H54 (cell line): ENCODE measurements around the gene UNC5A.

Experiments used
- DNase-seq: peaks from one replicate; pipeline ENCODE4 v3.0.0; 2011; ENCODE audit warnings: low spot score, mixed read lengths; ENCODE audit not compliant: insufficient read length
- FAIRE-seq: peaks from 3 replicates; lab custom pipeline; 2011; peaks lifted over from hg19 to GRCh38; lab: Jason Lieb, UNC
- POLR2A ChIP-seq: IDR thresholded peaks from 2 replicates; pipeline ENCODE4 v1.6.1; 2011; ENCODE audit warnings: low read depth, mild to moderate bottlenecking, low read length

The UNC5A gene

GRCh38 chr5:176857216-176857893 is 47.0 kb downstream of the UNC5A start:
- no peak for TF ChIP-seq POLR2A
- DNase-seq (no peak), FAIRE-seq (no peak)

GRCh38 chr5:176857894-176858273 is 47.5 kb downstream of the UNC5A start:
- no peak for FAIRE-seq
- no peak for TF ChIP-seq POLR2A

GRCh38 chr5:176859916-176860315 is 49.6 kb downstream of the UNC5A start:
- no peak for TF ChIP-seq POLR2A
- FAIRE-seq: no peak

More at GRCh38 chr5:176857894-176858273, 47.5 kb downstream of the UNC5A start:
- DNase-seq: no peak

GRCh38 chr5:176860381-176860780 is 50.0 kb downstream of the UNC5A start:
- DNase-seq: no peak
- no peak for TF ChIP-seq POLR2A
- no peak for FAIRE-seq

More at GRCh38 chr5:176859916-176860315, 49.6 kb downstream of the UNC5A start:
- DNase-seq: no peak

DNA sequence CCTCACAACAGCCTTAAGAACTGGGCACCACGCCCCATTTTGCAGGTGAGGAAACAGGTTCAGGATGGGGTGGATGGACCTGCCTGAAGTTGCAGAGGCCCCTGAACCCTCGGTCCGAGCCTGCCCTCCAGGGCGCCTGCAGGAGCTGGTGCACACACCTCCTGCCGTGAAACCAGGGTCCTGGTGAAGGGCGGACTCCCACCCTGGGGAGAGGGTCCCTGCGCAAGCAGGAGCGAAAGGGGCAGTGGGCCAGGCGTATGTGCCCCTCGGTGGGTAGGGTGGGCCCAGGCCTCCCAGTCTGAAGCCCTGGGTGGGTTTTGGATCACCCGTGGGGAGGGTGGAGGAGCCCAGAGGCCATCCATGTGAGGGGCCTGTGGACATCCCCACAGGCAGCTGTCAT is 50.9 kb downstream of the UNC5A start:
- FAIRE-seq (no peak), DNase-seq (no peak)
- no peak for TF ChIP-seq POLR2A

GRCh38 chr5:176862330-176862995 is 52.1 kb downstream of the UNC5A start:
- no peak for DNase-seq
- no peak for FAIRE-seq
- no peak for TF ChIP-seq POLR2A

DNA sequence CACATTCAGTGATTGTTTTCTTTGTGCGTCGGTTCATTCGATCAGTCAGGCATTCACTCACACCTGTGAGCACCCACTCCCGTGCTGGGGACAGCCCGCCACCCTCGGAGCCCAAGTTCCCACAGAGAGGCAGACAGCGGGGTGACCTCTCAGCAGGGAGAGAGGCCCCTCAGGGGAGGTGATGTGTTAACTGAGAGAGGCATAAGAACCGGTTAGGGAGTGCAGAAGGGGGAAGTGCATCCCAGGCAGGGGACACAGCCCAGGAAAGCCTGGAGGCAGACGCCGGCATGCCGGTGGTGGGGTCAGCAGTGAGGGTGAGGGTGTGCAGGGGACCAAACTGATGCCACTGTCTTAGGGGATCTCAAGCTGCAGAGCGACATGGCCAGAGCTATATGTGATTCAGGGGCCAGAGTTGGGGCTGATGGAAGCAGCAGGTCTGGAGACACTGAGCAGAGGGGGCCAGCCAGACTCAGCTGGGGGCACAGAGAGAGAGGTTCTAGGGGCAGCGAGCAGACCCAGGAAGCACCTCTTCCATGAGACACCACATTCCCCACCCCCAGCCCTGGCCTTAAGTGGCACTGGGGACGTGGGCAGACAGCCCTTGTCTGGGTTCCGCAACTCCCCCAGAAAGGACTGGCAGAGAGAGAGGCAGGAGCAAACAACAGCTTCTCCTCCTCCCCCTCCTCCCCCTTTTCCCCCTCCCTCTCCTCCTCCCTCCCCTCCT is 52.8 kb downstream of the UNC5A start:
- FAIRE-seq (no peak), DNase-seq (no peak)
- no peak for TF ChIP-seq POLR2A

DNA sequence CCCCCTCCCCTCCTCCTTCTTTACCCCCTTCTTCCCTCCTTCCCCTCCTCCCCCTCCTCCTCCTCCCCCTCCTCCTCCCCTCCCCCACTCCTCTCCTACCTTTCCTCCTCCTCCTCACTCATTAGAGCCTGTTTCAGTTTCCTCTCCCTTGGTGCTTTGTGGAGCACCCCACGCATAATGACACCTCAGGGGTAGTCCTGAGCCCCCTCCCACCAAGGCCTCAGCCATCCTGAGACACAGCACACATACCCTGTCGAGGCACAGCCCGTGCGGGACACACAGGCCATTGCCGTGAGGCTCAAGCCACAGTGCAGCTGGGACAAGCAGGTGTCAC is 53.4 kb downstream of the UNC5A start:
- FAIRE-seq (no peak), DNase-seq (no peak)
- no peak for TF ChIP-seq POLR2A

DNA sequence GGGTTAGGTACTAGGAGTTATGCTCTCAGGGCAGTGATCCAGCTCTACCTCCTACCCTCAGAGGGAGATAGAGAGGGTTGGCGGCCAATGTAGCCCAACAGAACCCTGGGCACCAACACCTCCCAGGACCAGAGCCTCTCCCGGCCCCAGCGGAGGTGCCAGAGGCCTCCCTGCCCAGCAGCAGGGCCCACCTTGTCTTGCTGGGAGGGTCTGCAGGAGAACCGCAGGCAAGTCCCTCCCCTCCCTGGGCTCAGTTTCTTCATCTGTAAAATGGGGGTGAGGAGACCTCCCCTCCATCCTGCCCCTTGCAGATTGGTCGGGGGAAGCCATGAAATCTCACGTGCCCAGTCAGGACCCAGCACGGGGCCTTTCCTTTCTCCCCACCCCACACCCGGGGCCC is 54.4 kb downstream of the UNC5A start:
- FAIRE-seq: no peak
- no peak for DNase-seq
- no peak for TF ChIP-seq POLR2A

DNA sequence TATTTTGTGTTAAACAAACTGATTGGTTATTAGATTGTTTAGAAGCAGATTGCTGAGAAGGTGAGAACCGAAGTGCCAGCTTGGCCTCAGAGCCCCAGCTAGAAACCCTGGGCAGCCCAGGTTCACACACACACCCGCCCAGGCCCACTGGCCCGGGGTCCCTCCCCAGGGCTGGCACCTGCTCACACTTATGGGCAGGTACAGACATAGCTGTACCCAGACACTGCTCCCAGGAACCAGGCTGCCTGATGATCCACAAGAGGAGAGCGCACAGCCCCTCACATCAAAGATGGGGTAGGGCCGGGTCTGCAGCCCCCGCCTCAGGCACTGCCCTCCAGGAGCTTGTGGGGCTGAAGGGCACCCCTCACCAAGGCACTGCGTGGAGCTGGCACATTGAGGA is 55.6 kb downstream of the UNC5A start:
- no peak for FAIRE-seq
- no peak for DNase-seq
- no peak for TF ChIP-seq POLR2A

GRCh38 chr5:176866707-176867310 is 56.5 kb downstream of the UNC5A start:
- TF ChIP-seq POLR2A: no peak
- FAIRE-seq: no peak

DNA sequence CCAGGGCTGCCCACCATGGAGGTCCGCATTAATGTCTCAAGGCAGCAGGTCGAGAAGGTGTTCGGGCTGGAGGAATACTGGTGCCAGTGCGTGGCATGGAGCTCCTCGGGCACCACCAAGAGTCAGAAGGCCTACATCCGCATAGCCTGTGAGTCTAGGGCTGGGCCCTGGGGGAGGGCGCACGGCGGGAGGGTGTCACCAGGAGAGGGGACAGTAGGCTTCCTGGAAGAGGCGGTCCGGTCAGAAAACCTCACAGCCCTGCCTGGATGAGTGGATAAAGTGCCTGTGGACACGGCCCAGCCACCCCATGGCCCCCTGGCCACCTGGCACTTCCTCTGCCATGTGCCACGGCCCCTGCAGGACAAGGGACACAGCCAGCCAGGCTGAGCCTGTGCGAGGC is 57.8 kb downstream of the UNC5A start:
- TF ChIP-seq POLR2A: no peak
- DNase-seq (no peak), FAIRE-seq (no peak)

More at GRCh38 chr5:176866707-176867310, 56.5 kb downstream of the UNC5A start:
- no peak for DNase-seq

DNA sequence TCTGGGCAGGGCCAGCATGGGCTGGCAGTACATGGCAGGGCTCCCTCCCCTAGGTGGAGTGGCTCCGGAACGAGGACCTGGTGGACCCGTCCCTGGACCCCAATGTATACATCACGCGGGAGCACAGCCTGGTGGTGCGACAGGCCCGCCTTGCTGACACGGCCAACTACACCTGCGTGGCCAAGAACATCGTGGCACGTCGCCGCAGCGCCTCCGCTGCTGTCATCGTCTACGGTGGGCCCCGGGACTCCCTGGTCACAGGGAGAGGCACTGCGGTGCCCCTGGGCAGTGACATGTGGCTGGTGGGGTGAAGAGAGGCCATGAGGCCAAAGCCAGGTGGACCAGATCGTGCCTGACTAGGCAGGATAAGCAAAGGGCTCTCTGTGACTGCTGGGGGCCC is 58.4 kb downstream of the UNC5A start:
- no peak for TF ChIP-seq POLR2A
- DNase-seq (no peak), FAIRE-seq (no peak)

DNA sequence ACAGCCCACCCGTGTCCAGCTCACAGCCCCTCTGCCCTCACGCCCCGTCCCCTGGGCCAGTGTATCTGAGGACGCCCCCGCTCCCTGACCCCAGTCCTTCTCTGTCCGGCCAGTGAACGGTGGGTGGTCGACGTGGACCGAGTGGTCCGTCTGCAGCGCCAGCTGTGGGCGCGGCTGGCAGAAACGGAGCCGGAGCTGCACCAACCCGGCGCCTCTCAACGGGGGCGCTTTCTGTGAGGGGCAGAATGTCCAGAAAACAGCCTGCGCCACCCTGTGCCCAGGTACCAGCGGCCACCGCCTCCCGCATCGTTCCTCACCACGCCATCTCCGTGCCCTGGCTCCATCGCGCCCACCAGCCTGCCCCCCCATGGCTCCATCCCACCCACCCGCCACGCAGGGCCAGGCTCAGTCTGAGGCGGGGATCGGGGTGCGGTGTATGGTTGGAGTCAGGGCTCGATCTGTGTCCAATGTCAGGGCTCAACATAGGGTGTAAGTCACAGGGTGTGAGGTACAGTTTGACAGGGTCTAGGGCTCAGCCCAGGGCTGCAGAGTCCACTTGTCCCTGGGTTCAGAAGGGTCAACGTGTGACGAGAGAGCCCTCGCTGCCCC is 59.2 kb downstream of the UNC5A start:
- no peak for DNase-seq
- FAIRE-seq: no peak
- no peak for TF ChIP-seq POLR2A
